Glomerular visceral epithelial cell (primary cell): ENCODE data around the gene FYCO1.

Experiments used
- DNase-seq: peaks from one replicate; pipeline ENCODE4 v3.0.0-alpha.2; 2016; ENCODE audit errors: extremely low spot score

The FYCO1 gene

GRCh38 chr3:45984331-45985312, 11.0 kb downstream of the FYCO1 start:
- DNase-seq: no peak

DNA sequence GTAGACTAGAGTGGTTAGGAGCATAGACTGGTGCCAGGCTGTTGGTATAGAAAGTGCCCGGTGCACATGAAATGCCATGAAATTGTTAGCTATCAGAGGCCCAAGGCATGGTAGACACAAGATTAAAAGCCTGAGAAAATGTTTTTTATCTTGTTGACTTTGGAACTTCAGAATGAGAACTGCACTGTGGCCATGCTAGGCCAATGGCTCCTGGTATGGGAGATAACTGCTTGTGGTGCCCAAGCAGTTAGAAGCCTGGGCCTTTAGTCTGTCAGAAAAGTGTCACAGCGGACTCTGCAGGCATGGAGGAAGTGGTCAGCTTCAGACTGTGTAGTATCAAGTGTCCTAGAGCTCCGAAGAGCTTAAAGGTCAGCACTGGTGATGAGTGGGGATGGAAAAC, 11.9 kb downstream of the FYCO1 start:
- DNase-seq: no peak

DNA sequence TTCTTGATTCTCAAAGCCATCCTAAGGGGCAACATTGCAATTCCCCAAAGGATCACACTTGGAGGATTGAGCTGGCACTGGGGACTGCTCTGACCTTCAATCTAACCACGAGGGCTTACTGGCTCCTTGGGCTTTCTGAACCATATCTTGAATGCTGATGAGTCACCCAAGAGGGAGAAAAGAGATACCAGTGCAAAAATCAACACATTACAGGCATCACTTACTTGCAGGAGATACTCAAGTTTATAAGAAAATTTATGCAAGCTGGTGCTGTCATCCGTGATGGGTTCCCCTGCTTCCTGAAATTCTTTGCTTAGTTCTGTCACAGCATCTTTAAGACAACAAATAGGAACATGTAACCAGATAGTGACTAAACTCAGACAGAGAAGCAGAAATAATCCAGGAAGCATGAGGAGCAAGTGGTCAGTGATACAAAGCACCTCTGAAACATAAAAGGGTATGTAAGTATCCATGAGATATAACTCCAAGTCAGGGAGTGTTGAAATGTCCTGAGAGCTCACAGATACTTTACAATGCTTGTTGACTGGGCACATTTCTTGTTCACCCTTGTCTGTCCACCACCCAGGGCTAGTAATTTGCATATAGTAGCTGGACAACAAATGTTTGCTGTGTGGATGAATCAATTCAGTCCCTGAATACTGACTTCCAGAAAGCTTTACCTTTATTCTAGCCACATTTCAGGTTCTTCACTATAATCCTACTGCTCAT, 14.1 kb downstream of the FYCO1 start:
- DNase-seq: peak; percentile 63

DNA sequence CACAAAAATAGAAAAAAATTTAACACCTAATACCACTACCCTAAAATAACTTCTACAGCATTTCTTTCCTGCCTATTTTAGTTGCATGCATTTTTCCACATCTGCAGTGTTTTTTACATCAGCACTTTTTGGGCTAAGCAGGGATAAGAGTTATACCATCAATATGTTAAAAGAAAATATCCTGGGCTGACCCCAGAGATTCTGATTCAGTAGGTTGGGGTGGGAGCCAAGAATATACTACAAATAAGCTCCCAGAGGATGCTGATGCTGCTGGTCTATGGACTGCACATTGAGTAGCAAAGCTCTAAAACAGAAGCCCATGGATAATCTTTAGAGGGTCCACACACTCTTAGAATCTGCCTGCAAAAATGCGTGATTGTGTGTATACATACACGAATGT, 14.8 kb downstream of the FYCO1 start:
- no peak for DNase-seq

DNA sequence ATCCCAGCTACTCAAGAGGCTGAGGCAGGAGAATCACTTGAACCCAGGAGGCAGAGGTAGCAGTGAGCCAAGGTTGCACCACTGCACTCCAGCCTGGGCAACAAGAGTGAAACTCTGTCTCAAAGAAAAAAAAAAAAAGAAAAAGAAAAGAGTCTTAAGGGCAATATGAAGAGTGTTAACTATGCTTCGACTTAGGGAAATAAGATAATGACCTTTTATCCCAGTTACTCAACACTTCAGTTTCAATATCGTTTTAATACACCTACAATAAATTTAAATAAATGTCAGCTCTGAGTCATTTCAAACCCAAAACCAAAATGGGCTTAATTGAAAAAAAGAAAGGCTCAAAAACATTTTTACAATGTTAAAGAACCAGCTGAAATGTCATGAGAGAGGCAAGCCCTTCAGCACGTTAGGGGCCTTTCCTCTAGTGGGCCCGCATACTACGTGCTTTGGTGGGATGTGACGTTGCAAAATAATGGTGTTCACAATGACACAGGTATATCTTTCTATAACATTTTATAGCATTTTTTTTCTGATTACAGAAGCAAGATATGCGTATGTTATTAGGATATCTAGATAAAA, 15.3 kb downstream of the FYCO1 start:
- no peak for DNase-seq

GRCh38 chr3:45979378-45979777, 16.2 kb downstream of the FYCO1 start:
- no peak for DNase-seq

GRCh38 chr3:45978006-45978761, 17.4 kb downstream of the FYCO1 start:
- no peak for DNase-seq

DNA sequence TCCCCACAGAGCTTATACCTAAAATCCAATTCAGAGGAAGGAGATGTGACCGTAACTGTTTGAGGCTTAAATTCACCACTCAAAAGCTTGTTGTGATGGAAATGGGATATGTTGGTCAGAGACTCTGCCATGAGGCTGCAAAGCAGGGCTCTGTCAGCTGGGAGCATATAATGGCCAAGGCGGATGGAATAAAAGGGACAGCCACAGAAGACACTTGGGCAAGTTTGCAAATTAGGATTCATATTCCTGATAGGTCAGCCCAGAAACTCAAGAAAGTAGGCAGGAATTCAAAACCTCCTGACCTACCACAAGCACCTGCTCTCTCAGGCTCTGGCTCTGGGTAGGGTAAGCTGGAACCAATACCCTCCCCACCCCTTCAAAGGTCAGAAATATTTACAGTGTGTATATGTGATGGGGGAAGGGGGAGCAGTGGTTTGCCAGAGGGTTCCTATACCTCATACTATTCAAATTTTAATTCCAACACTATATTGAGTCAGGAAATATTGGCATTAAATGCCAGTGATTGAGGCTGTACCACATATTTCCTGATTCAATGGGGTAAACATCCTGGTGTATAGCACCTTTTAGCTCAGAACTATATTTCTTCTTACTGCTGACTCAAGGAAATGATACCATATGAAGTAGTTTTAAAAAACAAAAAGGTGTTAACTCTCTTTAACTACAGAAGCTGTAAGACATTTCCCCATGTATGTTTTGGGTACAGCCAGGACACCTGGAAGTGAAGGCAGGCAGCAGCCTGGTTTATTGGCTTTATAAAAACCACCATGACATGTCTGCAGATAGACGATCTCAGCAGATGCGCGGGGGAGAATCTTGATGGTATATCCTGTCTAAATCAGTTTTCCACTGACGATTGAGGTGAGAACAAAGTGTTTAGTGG, 19.2 kb downstream of the FYCO1 start:
- DNase-seq: no peak

DNA sequence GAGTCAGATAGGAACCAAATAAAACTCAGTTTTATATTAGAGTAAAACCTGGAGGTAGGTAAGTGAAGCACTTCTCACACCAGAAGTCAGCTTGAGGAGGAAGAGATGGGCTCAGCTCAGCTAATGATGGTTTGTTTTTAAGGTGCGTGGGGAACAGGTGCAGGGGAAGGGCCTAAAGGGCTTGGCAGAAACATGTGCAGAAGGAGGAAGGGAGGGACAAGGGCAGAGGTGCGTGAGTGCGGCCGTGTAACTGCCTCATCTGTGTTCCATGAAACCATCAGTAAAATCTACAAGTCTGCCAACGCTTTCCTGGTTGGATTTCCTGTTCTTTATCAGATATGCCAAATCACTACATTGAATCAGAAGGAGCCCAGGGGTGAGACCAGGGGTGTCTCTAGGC, 19.9 kb downstream of the FYCO1 start:
- no peak for DNase-seq

DNA sequence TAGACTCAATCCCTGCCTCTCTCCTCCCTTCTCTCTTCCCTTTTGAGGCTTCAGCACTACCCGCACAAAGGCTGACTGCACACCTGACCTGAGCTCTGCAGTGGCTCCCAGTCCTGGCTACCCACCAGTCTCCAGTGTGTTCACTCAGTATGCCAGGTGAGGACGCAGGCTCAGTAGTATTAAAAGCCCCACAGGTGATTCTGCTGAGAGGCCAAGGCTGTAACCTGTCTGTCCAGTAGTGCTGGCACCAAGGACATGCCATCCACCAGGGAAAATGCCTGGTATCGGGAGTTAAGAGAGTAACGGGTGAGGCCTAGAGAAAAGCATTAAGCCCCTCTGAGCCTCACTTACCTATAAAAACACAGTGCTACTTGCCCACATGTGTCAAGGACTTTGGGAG, 20.9 kb downstream of the FYCO1 start:
- no peak for DNase-seq

GRCh38 chr3:45972534-45973402, 22.9 kb downstream of the FYCO1 start:
- peak; percentile 61 for DNase-seq

DNA sequence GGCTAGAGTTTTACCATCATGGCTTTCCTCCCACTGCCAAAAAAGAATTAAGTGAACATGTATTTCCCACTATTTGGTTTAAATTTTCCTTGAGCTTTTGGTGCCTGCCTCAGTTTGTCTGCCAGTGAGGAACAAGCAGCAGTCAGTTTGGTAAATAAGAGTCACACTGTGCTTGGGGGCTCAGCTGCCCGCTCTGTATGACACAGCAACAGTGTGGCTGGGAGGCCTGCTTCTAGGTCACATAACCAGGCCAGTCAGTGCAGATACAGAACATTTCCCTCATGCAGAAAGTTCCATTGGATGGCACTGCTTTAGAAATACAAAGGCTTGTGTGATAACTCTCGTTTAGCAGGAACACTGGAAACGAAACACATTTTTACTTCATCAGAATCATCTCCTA, 25.7 kb downstream of the FYCO1 start:
- no peak for DNase-seq

GRCh38 chr3:45969116-45969515, 26.5 kb downstream of the FYCO1 start:
- DNase-seq: no peak

DNA sequence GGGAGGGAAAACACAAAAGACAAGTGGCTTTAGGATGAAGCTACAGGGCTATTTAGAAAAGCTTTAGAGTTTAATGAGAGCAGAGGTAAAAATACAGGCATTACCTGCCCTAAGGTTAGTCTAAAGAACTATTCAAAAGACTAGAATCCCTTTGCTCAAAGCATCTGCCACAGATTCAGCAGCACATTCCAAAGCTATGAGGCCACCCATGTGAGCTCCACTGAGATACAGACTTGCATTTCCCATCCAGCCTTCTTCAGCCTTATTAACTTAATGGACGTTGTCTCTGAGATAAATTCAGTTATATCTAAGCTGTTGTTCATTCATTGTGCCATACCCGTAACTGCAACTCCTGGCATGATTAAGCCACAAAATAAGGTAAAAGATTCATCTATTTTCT, 26.9 kb downstream of the FYCO1 start:
- peak; percentile 32 for DNase-seq

- DNase-seq: no peak
These were observed 27.5 kb downstream of the FYCO1 start for GRCh38 chr3:45968149-45968548.

DNA sequence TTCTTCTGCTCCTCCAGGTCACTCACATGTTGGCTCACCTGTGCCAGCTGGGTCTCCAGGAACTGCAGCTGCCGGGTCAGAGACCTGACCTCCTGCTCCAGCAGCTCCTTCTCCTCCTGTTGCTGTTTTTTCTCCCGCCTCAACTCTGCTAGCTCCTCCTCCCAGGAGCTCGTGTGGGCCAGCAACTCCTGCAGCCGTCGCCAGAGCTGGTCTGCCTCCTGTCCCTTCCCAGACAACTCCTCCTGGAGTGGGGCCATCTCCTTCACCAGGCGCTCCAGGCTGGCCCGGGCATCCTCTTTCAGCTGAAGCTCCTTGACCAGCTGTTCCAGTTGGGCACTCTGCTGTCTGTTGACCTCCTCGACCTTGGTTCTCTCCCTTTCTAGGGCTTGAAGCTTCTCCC, 27.9 kb downstream of the FYCO1 start:
- no peak for DNase-seq

- no peak for DNase-seq
These were observed 28.5 kb downstream of the FYCO1 start for GRCh38 chr3:45966950-45967640.

DNA sequence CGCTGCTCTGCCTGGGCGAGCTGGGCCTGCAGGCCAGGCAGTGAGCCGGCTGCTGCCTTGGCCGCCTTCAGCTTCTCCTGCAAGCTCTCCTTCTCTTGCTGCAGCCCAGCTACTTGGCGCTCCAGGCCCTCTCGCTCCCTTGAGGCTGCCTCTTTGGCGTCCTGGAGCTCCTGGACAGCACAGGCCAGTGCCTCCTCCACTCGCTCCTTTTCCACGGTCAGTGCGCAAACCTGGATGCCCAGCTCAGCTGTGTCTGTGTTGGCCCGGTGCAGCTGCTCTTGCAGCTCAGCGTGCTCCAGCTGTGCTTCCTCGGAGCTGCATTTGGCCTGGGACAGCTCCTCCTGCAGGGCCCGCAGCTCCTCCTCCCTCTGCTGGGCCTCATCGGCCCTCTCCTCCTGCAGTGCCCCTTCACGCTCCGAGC, 29.2 kb downstream of the FYCO1 start:
- no peak for DNase-seq

GRCh38 chr3:45965653-45966052, 30.0 kb downstream of the FYCO1 start:
- no peak for DNase-seq
